Natural killer cell treated with Interleukin-12 subunit alpha and Interleukin-12 subunit beta and Interleukin-15 and Interleukin-18, amount 100 ng/mL, for 72 hours (primary cell): Measurements from ENCODE around the gene MC1R. TPM values are rescaled to one million over a fixed set of nuclear protein-coding genes. Genes with fewer than 3 reads are reported as not detected.
A peak's percentile ranks its signal among the peaks of the same experiment; 100 is the strongest.

ENCODE experiments used
- ATAC-seq, 2 donors: fragments of 150-1000 bp; cut with Tn5 transposase in 1 of 2; sonication (Bioruptor Pico), chemical (Tn5 transposase) in 1 of 2; 2 replicates each; pipeline ENCODE4 v1.10.0; 2021
- DNase-seq: peaks from one replicate; pipeline ENCODE4 v3.0.0; 2022; ENCODE audit warnings: low spot score
- H3K27ac Mint-ChIP-seq, 2 donors: 1 replicate in 1 of 2; 2 replicates in 1 of 2; pipeline ENCODE4 v1.8.0; 2022; ENCODE audit warnings: mixed read lengths in 2 of 2, mild to moderate bottlenecking in 1 of 2, moderate library complexity in 1 of 2
- H3K27me3 Mint-ChIP-seq, 2 donors: 1 replicate in 1 of 2; 2 replicates in 1 of 2; pipeline ENCODE4 v1.8.0; 2022; ENCODE audit warnings: mixed read lengths in 2 of 2
- H3K36me3 Mint-ChIP-seq: one replicate; pipeline ENCODE4 v1.8.0; 2022; ENCODE audit warnings: mixed read lengths
- H3K4me1 Mint-ChIP-seq, 2 donors: 1 replicate in 1 of 2; 2 replicates in 1 of 2; pipeline ENCODE4 v1.8.0; 2022; ENCODE audit warnings: low read depth in 2 of 2, mixed read lengths in 2 of 2, mild to moderate bottlenecking in 1 of 2
- H3K4me3 Mint-ChIP-seq: one replicate; pipeline ENCODE4 v1.8.0; 2022; ENCODE audit warnings: mixed read lengths
- H3K9me3 Mint-ChIP-seq: 2 replicates; pipeline ENCODE4 v1.8.0; 2022; ENCODE audit warnings: mixed read lengths
- total RNA-seq, 2 donors: library from RNA; stranded (reverse); gene quantifications; one replicate each; pipeline ENCODE4 v1.2.3, GENCODE V29; 2022

MC1R gene
- total RNA-seq, 2 donors from 2014 or later, result 9.3 to 13.0 TPM

- DNase-seq (peak; percentile 58), ATAC-seq (peak in 1 of 2 donors; percentile 68)
- peaks cover 7 to 10% of the 10 kb centered on the region in 2 donors for H3K4me1 Mint-ChIP-seq
- no peak overlapping the region for H3K27ac Mint-ChIP-seq
- peaks cover 3% of the 10 kb centered on the region for H3K36me3 Mint-ChIP-seq
- no peaks in the 10 kb centered on the region for H3K9me3 Mint-ChIP-seq
- H3K4me3 Mint-ChIP-seq, result no peak overlapping the region
- H3K27me3 Mint-ChIP-seq, result no peaks in the 10 kb centered on the region
These were observed 28.5 kb upstream of the MC1R start for GRCh38 chr16:89890200-89890599.

- no peaks in the 10 kb centered on the region for H3K27me3 Mint-ChIP-seq
- H3K4me3 Mint-ChIP-seq, result no peak overlapping the region
- no peaks in the 10 kb centered on the region for H3K36me3 Mint-ChIP-seq
- H3K9me3 Mint-ChIP-seq, result no peaks in the 10 kb centered on the region
- H3K4me1 Mint-ChIP-seq, result peaks cover 5 to 7% of the 10 kb centered on the region in 2 donors
- peak; percentile 41 for DNase-seq
- no peak for ATAC-seq
- no peak overlapping the region for H3K27ac Mint-ChIP-seq
These were observed 27.6 kb upstream of the MC1R start for GRCh38 chr16:89890886-89891657.

- H3K27ac Mint-ChIP-seq, result no peak overlapping the region
- peak; percentile 59 for DNase-seq
- H3K4me1 Mint-ChIP-seq, result peaks cover 5 to 7% of the 10 kb centered on the region in 2 donors
- H3K27me3 Mint-ChIP-seq, result no peaks in the 10 kb centered on the region
- no peak overlapping the region for H3K4me3 Mint-ChIP-seq
- no peak for ATAC-seq
- no peaks in the 10 kb centered on the region for H3K9me3 Mint-ChIP-seq
- no peaks in the 10 kb centered on the region for H3K36me3 Mint-ChIP-seq
These were observed 26.5 kb upstream of the MC1R start for GRCh38 chr16:89892055-89892630.

GRCh38 chr16:89892635-89893034 is 26.0 kb upstream of the MC1R start:
- H3K27ac Mint-ChIP-seq, result no peak overlapping the region
- DNase-seq, result peak; percentile 45
- H3K9me3 Mint-ChIP-seq, result no peaks in the 10 kb centered on the region
- peaks cover 5 to 7% of the 10 kb centered on the region in 2 donors for H3K4me1 Mint-ChIP-seq
- no peaks in the 10 kb centered on the region for H3K27me3 Mint-ChIP-seq
- no peak overlapping the region for H3K4me3 Mint-ChIP-seq
- no peak for ATAC-seq
- H3K36me3 Mint-ChIP-seq, result no peaks in the 10 kb centered on the region

GRCh38 chr16:89893642-89894548 is 24.8 kb upstream of the MC1R start:
- DNase-seq, result no peak
- Mint-ChIP-seq H3K27ac (no peak overlapping the region), H3K36me3 (peaks cover 4% of the 10 kb centered on the region), H3K4me3 (no peak overlapping the region), H3K27me3 (no peaks in the 10 kb centered on the region), H3K4me1 (peaks cover 5 to 9% of the 10 kb centered on the region in 2 donors), H3K9me3 (no peaks in the 10 kb centered on the region)
- peak in 1 of 2 donors; percentile 13 for ATAC-seq

GRCh38 chr16:89895482-89896250 is 23.0 kb upstream of the MC1R start:
- ATAC-seq, result no peak
- H3K36me3 Mint-ChIP-seq, result peaks cover 6% of the 10 kb centered on the region

GRCh38 chr16:89897204-89897603 is 21.5 kb upstream of the MC1R start:
- no peak for DNase-seq
- Mint-ChIP-seq H3K9me3 (no peaks in the 10 kb centered on the region), H3K4me1 (peaks cover 0 to 5% of the 10 kb centered on the region in 2 donors), H3K27me3 (no peaks in the 10 kb centered on the region), H3K36me3 (peaks cover 6% of the 10 kb centered on the region), H3K27ac (no peak overlapping the region), H3K4me3 (no peak overlapping the region)
- no peak for ATAC-seq

More at GRCh38 chr16:89895482-89896250, 23.0 kb upstream of the MC1R start:
- no peaks in the 10 kb centered on the region for H3K27me3 Mint-ChIP-seq
- H3K4me3 Mint-ChIP-seq, result no peak overlapping the region
- DNase-seq, result no peak
- peaks cover 0 to 8% of the 10 kb centered on the region in 2 donors for H3K4me1 Mint-ChIP-seq
- H3K27ac Mint-ChIP-seq, result no peak overlapping the region
- H3K9me3 Mint-ChIP-seq, result no peaks in the 10 kb centered on the region

GRCh38 chr16:89898201-89898967 is 20.3 kb upstream of the MC1R start:
- Mint-ChIP-seq H3K27me3 (no peaks in the 10 kb centered on the region), H3K9me3 (no peaks in the 10 kb centered on the region), H3K27ac (no peak overlapping the region), H3K4me1 (peaks cover 0 to 5% of the 10 kb centered on the region in 2 donors), H3K4me3 (no peak overlapping the region), H3K36me3 (peaks cover 6% of the 10 kb centered on the region)
- ATAC-seq (no peak), DNase-seq (peak; percentile 45)

- Mint-ChIP-seq H3K4me3 (no peak overlapping the region), H3K9me3 (no peaks in the 10 kb centered on the region), H3K4me1 (peaks cover 0 to 5% of the 10 kb centered on the region in 2 donors), H3K36me3 (peaks cover 6% of the 10 kb centered on the region), H3K27ac (no peak overlapping the region), H3K27me3 (no peaks in the 10 kb centered on the region)
- DNase-seq, result no peak
- no peak for ATAC-seq
These were observed 18.7 kb upstream of the MC1R start for GRCh38 chr16:89899879-89900481.

- no peaks in the 10 kb centered on the region for H3K9me3 Mint-ChIP-seq
- H3K27ac Mint-ChIP-seq, result no peak overlapping the region
- H3K4me1 Mint-ChIP-seq, result peaks cover 0 to 7% of the 10 kb centered on the region in 2 donors
- ATAC-seq (no peak), DNase-seq (no peak)
- H3K4me3 Mint-ChIP-seq, result no peak overlapping the region
- no peaks in the 10 kb centered on the region for H3K27me3 Mint-ChIP-seq
- peaks cover 6% of the 10 kb centered on the region for H3K36me3 Mint-ChIP-seq
These were observed 17.8 kb upstream of the MC1R start for GRCh38 chr16:89900885-89901284.

- no peak overlapping the region for H3K4me3 Mint-ChIP-seq
- peaks cover 0 to 10% of the 10 kb centered on the region in 2 donors for H3K4me1 Mint-ChIP-seq
- H3K27ac Mint-ChIP-seq, result no peak overlapping the region
- H3K27me3 Mint-ChIP-seq, result no peaks in the 10 kb centered on the region
- H3K36me3 Mint-ChIP-seq, result peaks cover 6% of the 10 kb centered on the region
- ATAC-seq (no peak), DNase-seq (no peak)
- no peaks in the 10 kb centered on the region for H3K9me3 Mint-ChIP-seq
These were observed 15.7 kb upstream of the MC1R start for GRCh38 chr16:89902980-89903379.

- no peak overlapping the region for H3K4me3 Mint-ChIP-seq
- H3K9me3 Mint-ChIP-seq, result no peaks in the 10 kb centered on the region
- no peak overlapping the region for H3K27ac Mint-ChIP-seq
- DNase-seq, result no peak
- H3K27me3 Mint-ChIP-seq, result no peaks in the 10 kb centered on the region
- no peak for ATAC-seq
- peaks cover 0 to 6% of the 10 kb centered on the region in 2 donors for H3K4me1 Mint-ChIP-seq
- H3K36me3 Mint-ChIP-seq, result peaks cover under 1% of the 10 kb centered on the region
These were observed 14.7 kb upstream of the MC1R start for GRCh38 chr16:89903908-89904515.
